Measurements from ENCODE around the gene TMEM150B. TPM values are rescaled to one million over a fixed set of nuclear protein-coding genes. Genes with fewer than 3 reads are reported as not detected.

The TMEM150B gene
- total RNA-seq, 4 donors from 2014 or later = 1.3 TPM; not detected in 3

GRCh38 chr19:55301459-55302317 lies 23.5 kb downstream of the TMEM150B start:
- peak; percentile 79 to 82 for DNase-seq
- Histone ChIP-seq H3K27ac (no peak overlapping the region), H3K9me3 (no peaks in the 10 kb centered on the region), H3K36me3 (no peaks in the 10 kb centered on the region), H3K4me3 (replicated peaks in 1 of 3) (peak overlapping the region in 1 of 3 donors; percentile 10), H3K4me1 (peaks cover 5 to 6% of the 10 kb centered on the region in 2 donors), H3K27me3 (no peaks in the 10 kb centered on the region)
- WGBS, 2 donors = 16 to 25% methylated on average over 22 to 42 of the region's 42 CpGs
- intact Hi-C loops (cut with DNase I) = loop anchor here (10.0 kb wide), 2 partner anchors 123 to 203 kb away; no protein-coding TSS in a partner anchor
- TF ChIP-seq CTCF (IDR thresholded peaks at IDR 0.05) = peak; percentile 75 to 96 (median 92)
- no peak for TF ChIP-seq POLR2A (IDR thresholded peaks at IDR 0.05)

GRCh38 chr19:55300886-55301458 lies 24.2 kb downstream of the TMEM150B start:
- Histone ChIP-seq H3K36me3 (no peaks in the 10 kb centered on the region), H3K9me3 (no peaks in the 10 kb centered on the region), H3K27me3 (no peaks in the 10 kb centered on the region), H3K27ac (no peak overlapping the region), H3K4me1 (peaks cover 5 to 6% of the 10 kb centered on the region in 2 donors), H3K4me3 (replicated peaks in 1 of 3) (no peak overlapping the region)
- 69% methylated on average over 12 to 15 of the region's 15 CpGs for WGBS, 2 donors
- TF ChIP-seq POLR2A (IDR thresholded peaks at IDR 0.05) = no peak
- TF ChIP-seq CTCF (IDR thresholded peaks at IDR 0.05) = no peak
- intact Hi-C loops (cut with DNase I) = loop anchor here (10.0 kb wide), 2 partner anchors 124 to 204 kb away; no protein-coding TSS in a partner anchor
- DNase-seq = no peak

- Histone ChIP-seq H3K4me1 (peaks cover 5 to 6% of the 10 kb centered on the region in 2 donors), H3K9me3 (no peaks in the 10 kb centered on the region), H3K4me3 (replicated peaks in 1 of 3) (no peak overlapping the region), H3K36me3 (no peaks in the 10 kb centered on the region), H3K27ac (no peak overlapping the region), H3K27me3 (no peaks in the 10 kb centered on the region)
- 90 to 92% methylated on average over 8 to 10 of the region's 10 CpGs for WGBS, 2 donors
- TF ChIP-seq POLR2A (IDR thresholded peaks at IDR 0.05) (no peak), CTCF (IDR thresholded peaks at IDR 0.05) (no peak)
- DNase-seq = no peak
- intact Hi-C loops (cut with DNase I) = loop anchor here (10.0 kb wide), 2 partner anchors 125 to 205 kb away; no protein-coding TSS in a partner anchor
These were observed 25.1 kb downstream of the TMEM150B start for GRCh38 chr19:55299991-55300390.

- 90 to 91% methylated on average over 9 to 10 of the region's 10 CpGs for WGBS, 2 donors
- no peak for TF ChIP-seq POLR2A (IDR thresholded peaks at IDR 0.05)
- no peak for TF ChIP-seq CTCF (IDR thresholded peaks at IDR 0.05)
- Histone ChIP-seq H3K27me3 (no peaks in the 10 kb centered on the region), H3K27ac (no peak overlapping the region), H3K9me3 (no peaks in the 10 kb centered on the region), H3K4me3 (replicated peaks in 1 of 3) (no peak overlapping the region), H3K36me3 (no peaks in the 10 kb centered on the region), H3K4me1 (peaks cover 5 to 6% of the 10 kb centered on the region in 2 donors)
- intact Hi-C loops (cut with DNase I) = no loop called here
- no peak for DNase-seq
These were observed 27.9 kb downstream of the TMEM150B start for GRCh38 chr19:55297267-55297666.
